MG63 (cell line): ENCODE data around the gene TBL1XR1. TPM values are rescaled to one million over a fixed set of nuclear protein-coding genes. Genes with fewer than 3 reads are reported as not detected.

ENCODE experiments used
- DNase-seq: peaks from one replicate; pipeline ENCODE4 v3.0.0-alpha.2; 2020
- H3K27me3 ChIP-seq: fragments of 250-450 bp; sonication (Bioruptor Pico); 2 replicates; pipeline ENCODE4 v1.5.1; 2020; ENCODE audit warnings: mild to moderate bottlenecking, moderate library complexity
- H3K36me3 ChIP-seq: fragments of 250-450 bp; sonication (Bioruptor Pico); 2 replicates; pipeline ENCODE4 v1.5.1; 2020; ENCODE audit warnings: mild to moderate bottlenecking, moderate library complexity
- H3K4me3 ChIP-seq: fragments of 250-450 bp; sonication (Bioruptor Pico); 2 replicates; pipeline ENCODE4 v1.5.1; 2020; ENCODE audit warnings: mild to moderate bottlenecking, moderate library complexity
- H3K9me3 ChIP-seq: fragments of 250-450 bp; sonication (Bioruptor Pico); 2 replicates; pipeline ENCODE4 v1.5.1; 2020; ENCODE audit warnings: mild to moderate bottlenecking, moderate library complexity
- total RNA-seq: library from RNA; depleted of rRNA; stranded (reverse); fragments of >200 nt; shearing (Covaris generic); gene quantifications from 2 replicates; pipeline ENCODE4 v1.2.3, GENCODE V29; 2014; ENCODE audit warnings: low replicate concordance

TBL1XR1 gene
- total RNA-seq, 1 experiment from 2014 or later: 99.0 TPM

DNA sequence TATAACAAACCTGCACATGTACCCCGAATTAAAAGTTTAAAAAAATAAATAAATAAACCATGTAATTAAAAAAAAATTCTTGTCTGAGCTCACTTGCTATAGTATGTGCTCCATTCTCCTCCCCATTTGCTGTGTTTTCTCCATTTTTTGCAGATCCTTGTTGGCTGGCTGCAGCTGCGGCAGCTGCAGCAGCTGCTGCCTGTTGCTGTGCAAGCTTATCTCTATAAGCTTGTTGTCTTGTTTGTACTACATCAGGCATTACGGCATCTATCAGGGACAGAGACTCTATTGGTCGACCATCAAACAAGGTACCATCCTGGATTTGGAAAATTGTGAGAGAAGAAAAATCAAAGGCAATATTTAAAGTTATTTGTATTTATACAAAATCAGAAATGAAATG, 145.9 kb downstream of the TBL1XR1 start:
- Histone ChIP-seq H3K9me3 (no peaks in the 10 kb centered on the region), H3K36me3 (peaks cover 63% of the 10 kb centered on the region), H3K4me3 (no peak overlapping the region), H3K27me3 (no peaks in the 10 kb centered on the region)
- DNase-seq: no peak

- no peak for DNase-seq
- Histone ChIP-seq H3K9me3 (0 out of 2 replicates have a peak, but pooled peaks cover 2% of the 10 kb centered on the region), H3K4me3 (no peak overlapping the region), H3K27me3 (no peaks in the 10 kb centered on the region), H3K36me3 (peaks cover 70% of the 10 kb centered on the region)
Measured at GRCh38 chr3:177050501-177051237, 146.6 kb downstream of the TBL1XR1 start.

- DNase-seq: no peak
- Histone ChIP-seq H3K9me3 (peaks cover 4% of the 10 kb centered on the region; the same call in 1 of the 2 replicates), H3K27me3 (no peaks in the 10 kb centered on the region), H3K4me3 (no peak overlapping the region), H3K36me3 (peaks cover 94% of the 10 kb centered on the region)
Measured at GRCh38 chr3:177045767-177046166, 151.5 kb downstream of the TBL1XR1 start.

GRCh38 chr3:177045222-177045621, 152.1 kb downstream of the TBL1XR1 start:
- Histone ChIP-seq H3K27me3 (no peaks in the 10 kb centered on the region), H3K9me3 (peaks cover 4% of the 10 kb centered on the region; the same call in 1 of the 2 replicates), H3K36me3 (peaks cover 95% of the 10 kb centered on the region), H3K4me3 (no peak overlapping the region)
- DNase-seq: no peak

DNA sequence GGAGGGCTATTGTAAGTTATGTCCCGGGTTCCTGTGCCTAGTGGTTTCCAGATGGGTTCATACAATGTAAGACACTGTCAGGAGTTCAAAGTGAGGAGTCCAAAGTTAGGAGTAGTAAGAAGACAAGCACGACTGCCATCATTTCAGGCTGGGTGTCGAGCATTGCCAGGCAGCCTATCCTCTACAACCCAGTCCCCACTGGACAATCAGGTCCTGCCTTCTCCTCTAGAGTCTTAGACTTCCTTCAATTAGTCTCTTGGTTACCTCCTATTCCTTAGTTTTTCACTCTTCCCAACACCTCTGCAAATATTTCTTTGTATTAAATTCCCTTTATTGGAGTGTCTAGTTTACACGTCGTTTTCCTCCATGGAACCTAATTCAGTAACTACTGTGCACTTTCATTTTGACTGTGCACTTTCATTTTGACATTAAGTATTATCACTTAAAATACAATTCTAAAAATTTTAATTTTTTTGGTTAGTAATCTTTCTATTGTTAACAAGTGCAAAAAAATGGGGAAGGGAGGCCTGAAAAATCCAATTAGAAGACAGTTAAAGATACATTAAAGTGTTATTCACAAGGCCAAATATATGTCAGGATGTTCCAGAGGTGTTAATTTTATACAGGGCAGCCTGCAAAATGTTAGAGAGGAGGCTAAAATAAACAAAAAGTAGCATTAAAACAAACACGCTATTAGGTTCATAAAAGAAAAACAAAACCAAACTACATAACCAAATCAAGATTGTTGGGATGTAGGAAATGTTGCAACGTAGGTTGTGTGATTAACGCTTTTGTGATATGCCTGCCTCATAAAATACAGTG, 155.3 kb downstream of the TBL1XR1 start:
- DNase-seq: no peak
- Histone ChIP-seq H3K27me3 (no peaks in the 10 kb centered on the region), H3K36me3 (peaks cover 89% of the 10 kb centered on the region), H3K9me3 (peaks cover 4% of the 10 kb centered on the region; the same call in 1 of the 2 replicates), H3K4me3 (no peak overlapping the region)

GRCh38 chr3:177041021-177041729, 156.1 kb downstream of the TBL1XR1 start:
- H3K36me3 ChIP-seq: peaks cover 89% of the 10 kb centered on the region
- no peak overlapping the region for H3K4me3 ChIP-seq
- H3K27me3 ChIP-seq: no peaks in the 10 kb centered on the region
- DNase-seq: peak; percentile 57
- peaks cover 4% of the 10 kb centered on the region; the same call in 1 of the 2 replicates for H3K9me3 ChIP-seq

DNA sequence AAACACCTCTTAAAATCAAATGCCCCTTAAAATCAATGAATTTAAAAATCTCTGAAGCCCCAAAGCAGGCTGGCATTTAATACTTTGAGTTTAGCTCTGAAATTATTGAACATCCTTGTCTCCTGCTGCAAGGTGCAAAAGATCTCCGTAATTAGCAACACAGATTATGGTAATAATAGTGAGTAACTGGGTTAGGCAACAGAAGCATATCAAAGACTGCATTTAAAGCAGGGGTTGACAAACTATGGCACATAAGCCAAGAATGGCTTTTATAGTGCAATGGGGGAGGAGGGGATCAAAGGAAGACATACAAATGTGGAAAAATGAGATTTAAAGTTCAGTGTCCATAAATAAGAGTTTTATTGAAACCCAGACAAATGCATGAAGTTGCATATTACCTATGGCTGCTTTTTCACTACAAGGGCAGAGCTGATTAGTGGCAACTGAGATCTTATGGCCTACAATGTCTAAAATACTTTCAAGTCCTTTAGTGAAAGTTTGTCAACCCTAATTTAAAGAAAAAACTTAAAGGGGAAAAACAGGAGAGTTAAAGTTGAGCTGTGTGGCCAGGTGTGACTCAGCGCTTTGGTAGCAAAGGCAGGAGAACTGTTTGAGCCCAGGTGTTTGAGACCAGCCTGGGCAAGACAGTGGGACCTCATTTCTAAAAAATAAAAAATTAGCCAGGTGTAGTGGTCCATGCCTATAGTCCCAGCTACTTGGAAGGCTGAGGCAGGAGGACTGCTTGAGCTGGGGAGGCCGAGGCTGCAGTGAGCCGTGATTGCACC, 157.6 kb downstream of the TBL1XR1 start:
- DNase-seq: no peak
- Histone ChIP-seq H3K36me3 (peaks cover 74% of the 10 kb centered on the region), H3K4me3 (no peak overlapping the region), H3K27me3 (no peaks in the 10 kb centered on the region), H3K9me3 (peaks cover 2% of the 10 kb centered on the region; the same call in 1 of the 2 replicates)

DNA sequence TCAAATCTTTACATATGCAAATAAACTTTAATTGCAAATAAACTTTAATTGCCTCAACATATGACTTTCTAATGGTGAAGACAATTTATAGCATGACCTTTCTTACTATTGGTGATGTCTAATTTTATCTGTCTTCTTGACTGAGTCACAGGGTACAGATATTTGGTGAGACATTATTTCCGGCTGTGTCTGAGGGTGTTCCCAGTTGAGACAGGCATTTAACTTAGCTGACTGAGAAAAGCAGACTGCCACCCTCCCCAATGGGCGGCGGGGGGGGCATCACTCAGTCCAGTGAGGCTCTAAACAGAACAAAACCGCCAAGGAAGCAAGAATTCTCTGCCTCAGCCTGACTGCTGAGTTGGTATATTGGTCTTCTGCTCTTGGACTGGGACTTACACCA, 160.0 kb downstream of the TBL1XR1 start:
- peaks cover 60% of the 10 kb centered on the region for H3K36me3 ChIP-seq
- DNase-seq: no peak

DNA sequence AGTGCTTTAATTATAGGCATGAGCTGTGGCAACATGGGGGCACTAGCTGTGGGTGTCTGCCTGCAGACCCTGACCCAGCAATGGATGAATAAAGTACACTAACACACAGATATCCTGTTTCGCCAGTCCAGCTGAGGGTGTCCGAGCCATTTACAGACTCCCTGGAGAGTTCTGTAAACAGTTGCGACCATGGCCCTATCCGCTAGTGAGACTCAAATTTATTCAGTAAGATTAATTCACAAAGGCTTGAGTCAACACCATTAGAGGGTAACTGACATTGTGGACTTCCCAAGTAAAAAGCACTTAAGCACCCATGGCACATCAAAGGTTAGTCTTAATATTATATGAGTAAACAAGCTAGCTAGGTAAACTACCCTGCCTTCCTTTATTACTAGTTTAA, 161.6 kb downstream of the TBL1XR1 start:
- no peaks in the 10 kb centered on the region for H3K9me3 ChIP-seq
- H3K36me3 ChIP-seq: peaks cover 57% of the 10 kb centered on the region
- H3K27me3 ChIP-seq: no peaks in the 10 kb centered on the region
- H3K4me3 ChIP-seq: no peak overlapping the region
- no peak for DNase-seq

More for the DNA sequence above, 160.0 kb downstream of the TBL1XR1 start:
- no peaks in the 10 kb centered on the region for H3K9me3 ChIP-seq
- no peak overlapping the region for H3K4me3 ChIP-seq
- no peaks in the 10 kb centered on the region for H3K27me3 ChIP-seq

DNA sequence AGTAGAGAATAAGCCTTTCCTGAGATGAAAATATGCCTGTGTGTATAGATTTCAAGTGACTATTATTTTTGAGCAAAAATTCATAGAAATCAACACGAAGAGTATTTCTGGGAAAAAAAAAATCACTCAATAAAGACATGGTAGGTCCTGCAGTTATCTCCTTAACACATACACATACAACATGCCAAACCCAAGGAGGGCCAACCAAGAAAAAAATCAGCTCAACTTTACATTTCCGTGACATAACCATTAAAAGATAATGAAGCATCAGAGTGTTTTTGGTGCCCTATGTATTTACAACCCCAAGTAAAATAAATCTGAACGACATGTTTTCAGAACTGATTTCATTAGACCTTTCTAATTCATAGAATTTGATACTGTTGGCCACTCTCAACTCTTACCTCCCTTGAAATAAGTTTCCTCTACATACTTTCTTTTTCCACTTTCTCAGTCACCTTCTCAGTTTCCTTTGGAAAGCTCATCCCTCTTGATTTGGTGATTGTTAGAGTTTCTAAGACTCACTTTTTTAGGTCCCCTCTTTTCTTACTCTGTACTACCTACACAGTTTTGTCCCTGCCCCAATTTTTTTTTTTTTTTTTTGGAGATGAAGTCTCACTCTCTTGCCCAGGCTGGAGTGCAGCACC, 162.3 kb downstream of the TBL1XR1 start:
- Histone ChIP-seq H3K27me3 (no peaks in the 10 kb centered on the region), H3K4me3 (no peak overlapping the region), H3K9me3 (no peaks in the 10 kb centered on the region), H3K36me3 (peaks cover 55% of the 10 kb centered on the region)
- no peak for DNase-seq

DNA sequence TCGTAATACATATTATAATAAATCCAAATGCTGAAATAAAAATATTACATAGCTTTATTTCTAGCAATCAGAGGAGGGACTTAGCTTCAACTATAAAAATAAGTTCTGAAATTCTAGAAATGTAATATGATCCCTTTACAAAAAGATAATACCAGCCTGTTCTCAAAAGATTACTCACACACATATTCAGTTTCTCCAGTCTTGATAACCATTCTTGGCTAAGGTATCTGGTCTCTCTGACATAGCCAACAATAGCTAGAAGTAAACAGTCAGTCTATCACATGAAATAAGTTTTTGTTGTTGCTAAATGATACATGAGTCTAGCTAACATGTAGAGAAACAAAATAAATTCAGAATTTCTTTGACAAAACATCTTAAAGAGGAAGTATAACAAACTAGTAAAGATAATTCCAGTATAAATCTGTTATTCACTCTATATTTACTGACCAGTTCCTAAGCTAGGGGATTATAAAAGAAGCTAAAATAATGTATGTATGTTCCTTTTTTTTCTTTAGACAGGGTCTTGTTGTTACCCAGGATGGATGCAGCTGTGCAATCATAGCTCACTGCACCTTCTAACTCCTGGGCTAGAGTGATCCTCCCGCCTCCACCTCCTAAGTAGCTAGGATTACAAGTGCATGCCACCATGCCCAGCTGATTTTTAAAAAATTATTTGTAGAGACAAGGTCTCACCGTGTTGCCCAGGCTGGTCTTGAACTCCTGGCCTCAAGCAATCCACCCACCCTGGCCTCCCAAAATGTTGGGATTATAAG, 170.6 kb downstream of the TBL1XR1 start:
- Histone ChIP-seq H3K36me3 (peaks cover 43% of the 10 kb centered on the region), H3K27me3 (no peaks in the 10 kb centered on the region), H3K9me3 (no peaks in the 10 kb centered on the region), H3K4me3 (no peak overlapping the region)
- no peak for DNase-seq

GRCh38 chr3:177015881-177016280, 181.4 kb downstream of the TBL1XR1 start:
- H3K4me3 ChIP-seq: no peak overlapping the region
- no peaks in the 10 kb centered on the region for H3K9me3 ChIP-seq
- H3K36me3 ChIP-seq: peaks cover 12% of the 10 kb centered on the region; the same call in 1 of the 2 replicates
- DNase-seq: no peak
- H3K27me3 ChIP-seq: no peaks in the 10 kb centered on the region

DNA sequence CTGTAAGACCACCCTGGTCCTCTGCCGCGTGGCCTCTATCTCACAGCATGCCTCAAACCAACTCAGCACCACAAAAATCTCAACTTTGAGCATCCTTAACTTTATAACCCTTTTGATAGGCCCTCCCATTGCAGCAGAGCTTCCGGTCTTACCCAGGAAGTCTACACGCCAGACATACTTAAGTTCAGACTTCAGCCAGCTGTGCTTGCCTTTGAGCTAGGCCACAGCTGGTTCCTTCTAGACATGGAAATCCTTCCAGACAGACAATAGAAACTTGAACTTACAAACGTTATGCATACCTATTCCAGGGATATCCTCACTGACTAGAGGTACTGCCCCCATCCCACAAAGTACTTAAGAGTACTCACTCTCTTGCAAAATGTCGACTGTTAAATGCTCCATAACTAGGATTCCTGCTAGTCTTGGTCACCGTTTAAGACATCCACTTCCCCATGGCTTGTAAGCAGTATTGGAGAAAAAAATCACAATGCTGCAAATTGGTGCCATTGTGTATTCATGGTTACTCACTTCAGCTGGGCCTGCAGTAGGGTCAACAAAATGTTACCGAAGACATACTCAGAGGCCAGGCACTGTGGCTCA, 183.5 kb downstream of the TBL1XR1 start:
- Histone ChIP-seq H3K27me3 (no peaks in the 10 kb centered on the region), H3K4me3 (no peak overlapping the region), H3K36me3 (peaks cover 11% of the 10 kb centered on the region; the same call in 1 of the 2 replicates), H3K9me3 (no peaks in the 10 kb centered on the region)
- DNase-seq: no peak

DNA sequence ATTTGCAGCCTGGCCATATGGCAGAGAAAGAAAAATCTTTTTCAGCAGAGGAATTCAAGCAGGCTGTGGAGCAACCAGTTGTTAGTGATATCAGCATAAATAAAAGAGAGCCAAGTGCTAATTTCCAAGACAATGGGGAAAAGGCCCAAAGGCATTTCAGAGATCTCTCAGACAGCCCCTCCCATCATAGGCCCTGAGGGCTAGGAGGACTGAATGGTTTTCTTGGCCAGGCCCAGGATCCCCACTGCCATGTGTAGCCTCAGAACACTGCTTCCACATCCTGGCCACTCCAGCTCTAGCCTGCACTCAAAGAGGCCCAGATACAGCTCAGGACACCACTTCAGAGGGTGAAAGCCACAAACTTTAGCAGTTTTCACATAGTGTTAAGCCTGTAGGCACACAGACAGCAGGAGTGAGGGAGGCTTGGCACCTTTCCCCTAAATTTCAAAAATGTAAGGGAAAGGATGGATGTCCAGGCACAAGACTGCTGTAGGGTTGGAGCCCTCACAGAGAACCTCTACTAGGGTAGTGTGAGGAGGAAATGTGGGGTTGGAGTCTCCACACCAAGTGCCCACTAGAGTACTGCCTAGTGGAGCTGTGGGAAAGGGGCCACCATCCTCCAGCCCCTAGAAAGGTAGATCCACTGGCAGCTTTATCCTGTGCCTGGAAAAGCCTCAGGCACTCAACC, 191.4 kb downstream of the TBL1XR1 start:
- H3K9me3 ChIP-seq: peaks cover 17% of the 10 kb centered on the region
- H3K27me3 ChIP-seq: no peaks in the 10 kb centered on the region
- no peak overlapping the region for H3K4me3 ChIP-seq
- H3K36me3 ChIP-seq: 0 out of 2 replicates have a peak, but pooled peaks cover 6% of the 10 kb centered on the region
- no peak for DNase-seq
